ENCODE results near the gene DDX59.

GRCh38 chr1:200628223-200628881 is 41.4 kb downstream of the DDX59 start:
- TF ChIP-seq POLR2A (IDR thresholded peaks at IDR 0.05) (no peak), CTCF (IDR thresholded peaks at IDR 0.05) (no peak), EP300 (IDR thresholded peaks at IDR 0.05; ENCODE audit: low read depth) (no peak), POLR2AphosphoS5 (IDR thresholded peaks at IDR 0.05) (no peak)

All from transverse colon (tissue), 4 donors.